Stimulated activated CD8-positive, alpha-beta memory T cell treated with anti-CD3 and anti-CD28 coated beads, Interleukin-4, amount 100 ng/mL, for 48 hours (primary cell): Measurements from ENCODE around the gene TARP.
"Not testable (repeated sequence)": the region's sequence is repeated elsewhere in the genome, so short reads cannot be mapped to it uniquely, and the experiment has no call there.

ENCODE experiments used
- DNase-seq: peaks from one replicate; pipeline ENCODE4 v3.0.0-alpha.2; 2020

TARP gene

DNA sequence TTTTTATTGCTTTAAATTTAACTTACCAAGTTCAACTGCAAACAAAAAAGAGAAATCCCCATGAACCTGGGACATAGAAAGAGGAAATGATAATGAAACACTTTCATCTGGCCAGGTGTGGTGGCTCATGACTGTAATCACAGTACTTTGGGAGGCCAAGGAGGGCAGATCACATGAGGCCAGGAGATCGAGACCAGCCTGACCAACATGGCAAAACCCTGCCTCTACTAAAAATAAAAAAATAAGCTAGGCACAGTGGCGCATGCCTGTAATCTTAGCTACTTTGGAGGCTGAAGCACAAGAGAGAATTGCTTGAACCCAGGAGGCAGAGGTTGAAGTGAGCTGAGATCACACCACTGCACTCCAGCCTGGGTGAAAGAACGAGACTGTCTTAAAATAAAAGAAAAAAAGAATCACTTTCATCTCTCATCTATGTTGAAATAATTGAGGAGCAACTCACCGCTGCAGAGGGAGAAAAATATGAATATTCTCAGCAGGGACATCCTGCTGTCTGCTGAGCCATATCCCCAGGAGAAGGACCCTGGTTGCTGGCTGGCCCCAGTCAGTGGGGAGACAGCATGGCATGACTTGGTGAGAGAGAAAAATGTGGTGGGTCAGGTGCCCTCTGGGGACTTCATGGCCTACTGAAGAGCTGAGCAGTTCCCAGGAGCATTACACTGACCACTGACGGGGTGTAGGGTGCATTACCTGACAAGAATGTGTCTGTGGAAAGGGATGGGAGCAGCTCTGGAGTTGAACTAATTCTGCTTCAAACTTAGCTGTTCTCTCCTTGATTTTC is 22.8 kb upstream of the TARP start:
- no peak for DNase-seq

DNA sequence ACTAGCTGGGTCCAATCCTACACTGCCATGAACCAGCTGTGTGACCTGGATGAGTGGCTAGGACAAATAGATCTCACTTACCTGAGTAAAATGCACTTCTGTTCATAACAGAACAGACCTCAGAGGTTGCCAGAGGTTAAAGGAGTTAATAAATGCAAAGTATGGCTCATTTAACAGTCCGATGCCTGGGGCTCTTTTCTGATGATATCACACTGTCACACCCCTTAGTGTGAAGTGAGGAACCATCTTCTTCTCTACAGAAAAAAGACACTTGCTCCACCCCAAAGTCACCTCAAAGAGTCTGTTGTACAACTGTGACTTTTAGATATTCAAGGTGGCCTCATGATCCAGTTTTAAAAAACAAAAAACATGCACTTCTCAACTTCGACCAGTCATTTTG is 21.5 kb upstream of the TARP start:
- DNase-seq: no peak

DNA sequence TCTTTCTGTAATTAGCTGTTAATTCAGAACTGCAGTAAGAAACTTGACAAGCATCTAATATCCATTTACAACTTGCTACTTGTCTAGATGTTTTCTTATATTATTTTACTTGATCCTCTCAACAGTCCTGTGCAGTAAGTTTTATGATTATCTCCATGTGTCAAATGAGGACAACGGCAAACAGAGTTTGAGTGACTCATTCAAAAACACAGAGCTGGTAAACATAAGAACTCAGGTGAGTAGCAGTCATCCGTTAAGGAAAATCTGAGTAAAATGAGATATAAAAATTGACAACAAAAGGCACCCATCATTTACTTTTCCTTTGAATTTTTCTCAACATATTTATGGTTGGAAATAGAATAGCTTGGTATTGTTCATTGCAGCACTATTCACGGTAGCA is 19.0 kb upstream of the TARP start:
- DNase-seq: no peak

DNA sequence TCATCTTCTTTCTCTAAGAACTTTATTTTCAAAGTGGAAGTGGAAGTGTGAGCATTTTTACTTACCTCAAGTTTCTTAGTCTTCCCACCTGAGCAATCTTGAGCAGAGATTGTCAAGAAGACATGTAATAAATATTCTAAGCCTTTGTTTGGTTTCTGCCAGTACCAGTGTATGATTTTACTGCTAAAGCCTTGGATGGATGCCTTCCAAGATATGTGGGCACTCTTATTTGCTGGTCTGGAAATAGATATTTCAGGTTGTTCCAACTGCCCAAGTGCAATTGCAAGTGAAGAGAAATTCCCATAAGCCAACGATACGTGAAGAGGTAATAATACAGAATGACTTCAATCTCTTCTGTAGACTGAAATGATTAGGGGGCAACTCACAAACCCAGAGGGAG is 18.2 kb upstream of the TARP start:
- no peak for DNase-seq

DNA sequence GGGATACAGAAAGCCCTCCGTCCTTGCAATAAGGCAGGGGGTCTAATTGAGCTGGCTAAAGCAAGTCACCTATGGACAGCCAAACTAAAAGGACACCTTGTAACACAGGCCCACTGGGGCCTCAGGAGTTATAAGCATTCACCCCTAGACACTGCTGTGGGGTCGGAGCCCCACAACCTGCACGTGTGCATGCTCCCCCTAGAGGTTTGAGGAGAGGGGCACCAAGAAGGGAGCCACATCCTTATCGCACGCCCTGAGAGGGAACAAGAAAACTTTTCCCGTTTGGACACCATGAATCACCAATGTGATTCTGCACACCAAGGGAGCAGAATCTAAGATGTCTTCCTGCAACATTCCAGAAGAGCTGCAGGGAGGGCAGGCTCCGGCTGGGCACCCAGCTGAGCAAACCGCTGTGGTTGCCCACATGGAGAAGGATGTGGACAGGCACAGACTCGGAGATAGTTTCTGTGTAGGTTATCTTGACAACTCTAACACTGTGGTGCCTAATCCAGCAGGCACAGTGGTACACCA is 17.7 kb upstream of the TARP start:
- DNase-seq: no peak

DNA sequence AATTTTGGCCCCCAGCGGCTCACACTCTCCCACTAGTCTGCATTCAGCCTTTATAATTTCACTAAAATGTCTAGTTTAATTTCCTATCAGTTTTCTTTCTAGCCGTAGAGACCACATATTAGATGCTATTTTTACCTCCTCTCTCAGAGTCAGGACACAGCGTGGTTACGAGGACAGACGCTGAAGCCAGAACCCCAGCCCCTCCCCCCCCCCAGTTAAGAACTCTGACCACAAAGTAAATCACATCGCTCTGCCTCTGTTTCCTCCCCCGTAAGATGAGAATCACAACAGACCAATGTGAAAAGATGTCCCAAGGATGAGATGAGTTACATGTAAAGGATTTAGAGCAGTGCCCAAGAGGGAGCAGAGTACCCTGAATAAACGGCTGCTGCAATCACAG is 11.1 kb upstream of the TARP start:
- DNase-seq: no peak

DNA sequence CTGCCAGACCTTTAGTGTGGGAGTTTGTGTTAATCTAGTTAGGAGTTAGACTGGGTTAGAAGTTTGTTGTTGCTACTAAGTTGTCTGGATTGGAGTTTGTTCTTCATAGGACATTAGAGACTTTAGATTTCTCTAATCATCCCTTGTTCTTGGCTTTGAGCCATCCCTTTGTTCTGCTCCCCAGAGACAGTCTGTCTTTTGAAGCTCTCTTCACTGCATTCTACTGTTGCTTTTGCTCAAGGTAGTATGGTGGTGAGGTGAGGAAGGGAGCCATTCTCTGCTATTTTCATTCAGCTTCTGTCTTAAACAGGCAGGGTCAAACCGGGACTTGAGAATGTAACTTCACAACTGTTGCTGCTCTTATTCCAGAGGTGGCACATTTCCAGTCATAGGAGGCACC is 10.4 kb upstream of the TARP start:
- no peak for DNase-seq

DNA sequence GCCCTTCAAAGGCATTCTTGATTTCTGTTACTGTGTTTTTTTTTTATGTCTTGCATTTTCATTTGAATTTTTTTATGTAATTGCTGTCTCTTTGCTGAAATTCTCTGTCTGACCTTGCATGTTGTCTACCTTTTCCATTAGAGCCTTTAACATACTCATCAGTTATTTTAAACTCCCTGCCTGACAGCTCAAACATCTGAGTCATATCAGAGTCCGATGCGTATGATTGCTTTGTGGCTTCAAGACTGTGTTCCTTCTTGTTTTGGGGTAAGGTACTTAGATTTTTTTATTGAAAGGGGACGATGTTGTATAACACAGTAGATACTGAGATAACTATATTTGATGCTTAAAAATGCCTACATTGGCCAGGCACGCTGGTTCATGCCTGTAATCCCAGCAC is 9.7 kb upstream of the TARP start:
- DNase-seq: no peak

DNA sequence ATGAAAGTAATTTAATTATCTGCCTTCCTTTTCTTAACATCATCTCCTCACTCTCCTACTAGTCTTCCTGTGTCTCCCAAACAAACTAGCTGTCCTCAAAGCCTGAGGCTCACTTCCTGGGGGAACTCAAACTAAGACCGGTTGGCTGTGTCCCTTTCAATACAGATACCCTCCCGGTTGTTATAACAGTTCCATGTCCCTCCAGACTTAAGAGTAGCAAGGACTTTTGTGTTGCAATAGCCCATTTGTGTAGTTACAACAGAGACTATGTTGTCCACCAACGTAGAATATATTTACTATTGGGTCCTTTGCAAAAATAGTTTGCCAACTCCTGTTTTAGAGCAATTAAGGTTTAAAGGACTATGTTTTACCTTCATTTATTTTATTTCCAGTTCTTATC is 8.6 kb upstream of the TARP start:
- no peak for DNase-seq

DNA sequence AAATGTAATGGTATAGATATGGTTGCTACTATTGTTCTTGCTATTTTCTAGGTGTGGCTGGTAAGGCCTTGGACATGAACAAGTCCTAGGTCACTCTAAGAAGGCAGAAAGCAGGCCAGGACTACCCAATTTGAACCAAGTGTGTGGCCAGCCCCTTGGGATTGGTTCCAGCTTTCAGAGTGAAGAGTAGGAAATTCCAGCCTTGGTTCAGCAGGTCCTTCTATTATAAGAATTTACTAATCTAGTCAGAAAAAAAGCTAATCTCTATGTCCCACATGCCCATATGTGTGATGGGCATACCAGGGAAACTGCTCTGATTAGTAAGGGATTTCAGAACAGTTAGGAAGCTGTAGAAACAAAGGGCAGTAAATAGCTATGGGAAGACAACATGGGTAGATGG is 7.8 kb upstream of the TARP start:
- no peak for DNase-seq

DNA sequence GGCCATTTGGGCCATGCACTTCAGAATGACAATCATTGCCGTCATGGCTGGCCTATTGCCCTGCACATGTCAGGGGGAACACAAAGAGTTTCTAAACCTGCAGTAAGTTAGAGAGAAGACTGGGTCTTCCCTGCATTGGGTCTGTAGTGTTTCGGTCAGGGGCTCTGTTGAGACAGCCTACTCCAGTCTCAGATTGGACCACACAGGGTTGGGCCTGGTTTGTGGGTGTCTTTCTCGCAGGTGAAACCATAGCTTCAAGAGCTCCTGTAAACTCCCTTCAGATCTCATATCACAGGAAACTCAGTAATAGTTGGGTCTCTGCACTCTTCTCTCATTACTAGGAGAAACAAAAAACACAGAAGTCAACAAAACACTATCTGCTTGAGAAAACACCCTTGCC is 7.3 kb upstream of the TARP start:
- DNase-seq: no peak

DNA sequence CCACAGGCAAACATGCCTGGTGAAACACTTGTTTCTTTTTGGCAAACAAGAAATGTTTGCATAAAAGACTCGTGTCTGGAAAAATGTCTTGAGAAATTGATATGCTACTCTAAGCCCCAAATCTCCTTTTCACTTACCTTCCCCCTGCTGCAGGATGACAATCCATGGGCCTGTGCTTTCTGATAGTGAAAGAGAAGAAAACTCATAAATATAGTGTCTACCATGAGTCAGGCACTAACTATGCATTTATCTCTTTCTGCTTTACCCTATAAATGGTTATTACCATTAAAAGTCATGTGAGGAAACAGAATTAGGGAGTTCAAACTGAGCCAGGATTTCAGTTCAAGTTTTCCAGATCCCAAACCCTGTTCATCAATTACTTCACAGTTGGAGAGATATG is 6.6 kb upstream of the TARP start:
- no peak for DNase-seq

DNA sequence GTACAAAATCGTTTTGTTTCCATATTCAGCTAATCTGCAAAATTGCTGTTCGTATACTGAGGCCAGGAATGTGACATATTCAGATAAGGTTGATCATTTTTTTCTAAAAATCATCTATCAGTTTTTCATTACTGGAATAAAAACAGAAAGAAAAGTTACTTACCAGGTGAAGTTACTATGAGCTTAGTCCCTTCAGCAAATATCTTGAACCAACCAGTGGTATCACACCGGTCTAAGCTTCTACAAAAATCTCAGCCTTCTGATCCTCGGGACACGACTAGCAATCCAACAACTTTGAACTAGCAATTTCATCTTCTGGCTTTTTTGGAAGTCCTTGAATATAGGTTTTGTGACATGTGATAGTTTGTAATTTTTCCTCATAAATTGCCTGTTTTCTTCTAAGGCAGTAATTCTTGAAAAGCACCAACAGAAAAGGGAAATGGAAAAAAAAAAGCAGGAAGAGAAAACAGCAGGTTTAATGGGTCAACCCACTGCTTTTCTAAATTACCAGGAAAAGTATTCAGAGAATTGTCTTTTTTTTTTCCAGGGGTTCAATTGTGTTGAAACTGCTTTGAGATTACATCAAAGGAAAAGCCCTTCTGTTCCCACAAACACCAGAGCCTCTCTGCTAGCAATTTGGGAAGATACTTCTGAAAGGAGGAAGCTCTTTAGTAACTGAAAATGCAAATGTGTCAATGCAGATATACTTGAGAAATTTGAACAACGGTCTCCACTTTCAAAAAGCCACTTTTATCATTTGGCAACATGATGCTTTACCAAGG is 2.9 kb upstream of the TARP start:
- DNase-seq: no peak

DNA sequence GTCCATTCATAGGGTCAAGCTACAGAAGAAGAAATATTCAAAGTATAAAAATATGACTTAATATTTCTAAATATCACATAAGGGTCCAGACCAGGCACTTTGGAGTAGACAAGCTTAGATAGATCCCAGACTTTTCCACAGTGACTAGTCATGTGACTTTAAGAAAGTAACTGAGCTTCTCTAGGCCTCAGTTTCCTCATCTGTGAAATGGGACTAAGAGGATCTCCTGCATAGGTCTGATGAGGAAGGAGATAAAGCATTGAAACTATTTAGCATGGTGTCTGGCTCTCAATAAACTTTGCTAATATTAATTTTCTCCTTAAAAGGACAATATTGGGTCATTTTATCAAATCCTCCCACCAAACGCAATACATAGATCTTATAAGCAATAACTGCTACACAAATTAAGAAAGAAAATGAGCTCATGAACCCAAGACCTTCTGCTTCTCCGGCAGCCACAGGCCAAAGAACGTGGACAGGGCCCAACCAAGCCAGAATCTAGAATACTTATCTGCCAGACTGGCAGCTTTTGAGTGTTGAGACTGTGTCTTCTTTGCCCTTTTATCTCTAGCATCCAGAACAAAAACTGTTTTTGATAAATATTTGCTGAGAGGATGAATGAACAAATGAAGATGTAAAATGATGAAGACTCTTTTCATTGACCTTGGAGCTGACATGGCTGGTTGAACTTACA is 1.6 kb upstream of the TARP start:
- DNase-seq: no peak

DNA sequence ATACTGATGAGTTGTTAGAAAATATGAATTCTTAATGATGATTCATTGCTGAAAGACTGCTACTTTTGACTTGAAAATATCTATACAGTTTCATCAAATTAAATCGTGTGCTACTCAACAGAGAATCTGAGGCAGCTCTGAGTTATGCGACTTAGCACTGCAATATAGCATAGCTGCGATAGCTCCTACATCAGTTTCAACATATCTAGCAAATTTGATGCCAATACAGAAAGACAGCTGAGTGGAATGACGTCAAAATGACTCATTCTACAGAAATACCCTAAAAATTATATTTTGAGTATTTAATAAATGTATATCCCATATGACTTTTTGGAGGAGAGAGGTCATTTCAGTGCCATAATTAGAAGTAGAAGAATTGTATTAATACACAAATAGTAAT is 1.1 kb upstream of the TARP start:
- no peak for DNase-seq

DNA sequence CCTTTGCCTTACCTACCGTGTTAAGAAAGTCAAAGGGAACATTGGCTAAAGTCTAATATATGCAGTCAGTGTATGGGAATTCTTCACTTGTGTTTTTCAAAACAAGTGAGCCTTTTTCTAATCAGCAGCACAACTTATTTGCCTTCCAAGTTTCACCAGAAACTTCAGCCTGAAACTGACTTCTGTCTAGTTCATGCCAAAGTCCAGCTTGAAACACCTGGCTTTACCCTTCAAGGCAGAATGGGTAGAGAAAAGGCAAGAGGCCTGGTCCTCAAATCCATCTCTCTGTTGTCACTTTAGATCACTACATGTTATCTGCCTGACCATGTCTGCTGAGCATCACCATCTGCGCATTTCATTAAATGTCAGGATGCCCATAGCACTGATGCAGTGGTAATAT is 3.0 kb downstream of the TARP start:
- not testable (repeated sequence) for DNase-seq

DNA sequence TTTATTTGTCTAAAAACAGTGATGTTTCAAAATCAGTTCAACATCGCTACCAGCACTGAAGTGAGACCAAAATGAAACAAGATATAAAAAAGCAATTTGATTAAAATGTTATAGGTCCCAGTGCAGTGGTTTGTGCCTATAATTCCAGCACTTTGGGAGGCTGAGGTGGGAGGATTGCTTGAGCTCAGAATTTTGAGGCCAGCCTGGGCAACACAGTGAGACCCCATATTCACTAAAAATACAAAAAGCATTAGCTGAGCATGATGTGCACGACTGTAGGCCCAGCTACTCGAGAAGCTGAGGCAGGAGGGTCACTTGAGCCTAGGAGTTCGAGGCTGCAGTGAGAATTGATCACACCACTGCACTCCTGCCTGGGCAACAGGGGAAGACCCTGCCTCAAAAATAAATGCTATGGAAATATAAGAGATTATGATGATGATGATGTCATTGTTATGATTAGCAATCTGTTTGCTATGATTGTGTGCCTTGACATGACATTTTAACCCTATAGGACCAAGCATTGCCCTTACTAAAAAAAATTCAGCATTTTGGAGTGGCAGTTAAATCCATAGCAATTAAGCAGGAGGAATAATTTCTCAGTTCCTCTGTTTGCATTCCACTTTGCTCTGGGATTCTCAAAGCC is 3.6 kb downstream of the TARP start:
- DNase-seq: not testable (repeated sequence)

DNA sequence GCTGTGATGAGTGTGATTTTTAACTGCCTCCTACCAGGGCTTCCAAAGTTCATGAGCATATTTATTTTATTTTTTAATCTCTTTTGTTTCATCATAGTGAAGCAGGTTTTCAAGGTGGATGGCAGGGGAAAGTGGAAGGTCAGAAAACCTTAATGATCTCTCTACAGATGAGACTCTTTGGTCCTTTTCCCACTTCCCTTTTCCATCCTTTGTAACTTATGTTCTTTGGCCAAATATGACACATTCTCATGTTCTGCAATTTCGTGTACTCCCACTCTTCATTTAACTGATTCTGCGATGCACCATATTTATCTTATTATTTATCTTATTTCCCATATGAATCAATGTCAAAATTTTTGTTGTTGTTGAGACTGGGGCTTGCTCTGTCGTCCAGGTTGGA is 7.5 kb downstream of the TARP start:
- not testable (repeated sequence) for DNase-seq

DNA sequence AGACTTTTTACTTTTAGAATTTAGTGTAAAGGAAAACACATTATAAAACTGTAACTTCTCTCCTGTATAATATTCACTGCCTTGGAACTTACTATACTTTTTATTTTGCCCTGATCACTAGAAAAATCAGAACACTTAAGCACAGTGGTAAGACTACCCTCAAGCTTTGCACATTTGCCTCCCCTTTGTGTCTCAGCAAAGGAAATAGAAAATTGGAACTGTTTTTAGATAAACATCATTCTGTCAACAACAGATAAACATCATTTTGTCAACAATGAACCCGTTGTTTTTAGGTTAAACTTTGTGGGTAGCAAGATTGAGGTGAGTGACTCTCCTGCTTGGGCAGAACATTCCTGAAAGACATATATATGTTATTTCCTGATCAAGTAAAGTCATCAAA is 8.8 kb downstream of the TARP start:
- DNase-seq: not testable (repeated sequence)

DNA sequence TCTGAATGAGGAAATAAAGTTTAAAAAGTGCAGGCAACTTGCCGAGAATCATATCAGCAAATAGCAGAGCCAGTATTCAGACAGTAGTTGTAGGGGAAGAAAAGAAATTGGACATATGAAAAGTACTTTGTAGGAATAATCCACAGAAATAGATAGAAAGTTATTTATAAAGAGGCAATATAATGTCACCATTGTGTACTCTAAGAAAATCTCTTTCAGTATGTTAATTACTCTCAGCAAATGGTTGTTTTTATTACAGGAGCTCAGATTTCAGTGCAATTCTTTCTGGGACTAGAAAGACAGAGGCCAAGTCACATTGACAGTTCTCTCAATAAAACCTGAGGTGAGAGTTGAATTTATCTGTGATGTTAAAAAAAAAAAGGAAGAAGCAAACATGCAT is 10.2 kb downstream of the TARP start:
- not testable (repeated sequence) for DNase-seq

DNA sequence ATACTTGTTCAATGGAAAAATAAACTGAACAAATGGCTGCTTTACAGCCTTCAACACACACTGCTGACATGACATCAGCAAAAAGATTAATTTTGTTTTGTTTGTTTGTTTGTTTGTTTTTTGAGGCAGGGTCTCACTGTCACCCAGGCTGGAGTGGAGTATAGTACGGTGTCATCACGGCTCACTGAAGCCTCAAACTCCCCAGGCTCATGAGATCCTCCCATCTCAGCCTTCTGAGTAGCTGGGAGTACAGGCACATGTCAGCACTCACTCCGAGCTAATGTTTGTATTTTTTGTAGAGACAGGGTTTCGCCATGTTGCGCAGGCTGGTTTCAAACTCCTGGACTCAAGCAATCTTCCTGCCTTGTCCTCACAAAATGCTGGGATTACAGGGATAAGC is 10.9 kb downstream of the TARP start:
- DNase-seq: no peak

DNA sequence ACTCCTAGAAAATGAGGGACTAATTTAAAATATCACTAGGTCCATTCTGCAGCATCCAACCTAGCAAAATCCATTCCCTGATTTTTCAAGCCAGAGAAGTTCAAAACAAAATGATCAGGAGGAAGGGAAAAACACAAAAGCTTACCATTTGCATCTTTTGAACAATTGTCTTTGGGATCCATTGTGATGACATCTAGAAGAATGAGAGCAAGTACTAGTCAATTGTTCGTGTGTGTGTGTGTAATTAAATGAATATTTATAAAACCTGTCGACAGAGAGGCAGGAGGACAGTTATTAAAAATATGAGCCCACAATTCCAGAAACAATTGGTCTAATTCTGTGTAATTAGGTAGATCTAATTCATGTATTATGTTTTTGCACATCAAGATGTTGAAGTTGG is 11.4 kb downstream of the TARP start:
- DNase-seq: not testable (repeated sequence)

DNA sequence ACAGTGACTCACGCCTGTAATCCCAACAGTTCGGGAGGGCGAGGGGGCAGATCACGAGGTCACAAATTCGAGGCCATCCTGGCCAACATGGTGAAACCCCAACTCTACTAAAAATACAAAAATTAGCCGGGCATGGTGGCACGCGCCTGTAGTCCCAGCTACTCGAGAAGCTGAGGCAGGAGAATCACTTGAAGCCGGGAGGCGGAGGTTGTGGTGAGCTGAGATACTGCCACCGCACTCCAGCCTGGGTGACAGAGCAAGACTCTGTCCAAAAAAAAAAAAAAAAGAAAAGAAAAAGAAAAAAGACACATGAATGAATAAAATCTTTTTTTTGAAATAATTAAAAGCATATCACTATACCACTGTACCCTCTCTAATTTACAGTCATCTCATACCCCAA is 11.8 kb downstream of the TARP start:
- DNase-seq: not testable (repeated sequence)
